H1 (cell line): ENCODE results near the gene CGREF1. TPM values are rescaled to one million over a fixed set of nuclear protein-coding genes. Genes with fewer than 3 reads are reported as not detected.

Experiments
- CTCF ChIA-PET: fragments of 300-600 bp; sonication (Branson Sonifier 250); formaldehyde crosslinking; loops from one replicate; lab custom pipeline; 2021; ENCODE audit not compliant: partially characterized antibody; lab: Charles Lee
- POLR2A ChIA-PET: fragments of 300-600 bp; sonication (Branson Sonifier 250); formaldehyde crosslinking; loops from one replicate; lab custom pipeline; 2021; ENCODE audit warnings: inconsistent platforms; ENCODE audit not compliant: partially characterized antibody; lab: Charles Lee
- DNase-seq, 2 experiments: peaks; one replicate each; pipeline versions ENCODE4 v3.0.0 to v3.0.0-alpha.2; 2010 to 2022; ENCODE audit warnings: low spot score in 2 of 2, low read depth in 1 of 2, mixed read lengths in 1 of 2
- FAIRE-seq: peaks from 2 replicates; lab custom pipeline; 2011; peaks lifted over from hg19 to GRCh38; lab: Jason Lieb, UNC
- H2AFZ ChIP-seq: 2 replicates; pipeline ENCODE4 v1.8.1; 2012; ENCODE audit warnings: low read length, inconsistent platforms
- H2AK5ac ChIP-seq: 2 replicates; pipeline ENCODE4 v1.6.1; 2013; ENCODE audit warnings: low read depth, low read length
- H2BK120ac ChIP-seq: replicated peaks from 2 replicates; pipeline ENCODE3; 2013; ENCODE audit warnings: low read depth, low read length, inconsistent platforms
- H2BK12ac ChIP-seq: 2 replicates; pipeline ENCODE4 v1.6.1; 2013; ENCODE audit warnings: low read depth, low read length
- H2BK15ac ChIP-seq: 2 replicates; pipeline ENCODE4 v1.6.1; 2013; ENCODE audit warnings: low read length
- H2BK20ac ChIP-seq: 2 replicates; pipeline ENCODE4 v1.6.1; 2013; ENCODE audit warnings: low read length
- H2BK5ac ChIP-seq: 2 replicates; pipeline ENCODE4 v1.6.1; 2013; ENCODE audit warnings: low read depth, low read length
- H3K14ac ChIP-seq: 2 replicates; pipeline ENCODE4 v1.6.1; 2013; ENCODE audit warnings: inconsistent platforms; ENCODE audit not compliant: insufficient read length
- H3K18ac ChIP-seq: 2 replicates; pipeline ENCODE4 v1.6.1; 2013; ENCODE audit warnings: low read length; ENCODE audit errors: extremely low read depth
- H3K23ac ChIP-seq: 2 replicates; pipeline ENCODE4 v1.6.1; 2013; ENCODE audit warnings: inconsistent platforms; ENCODE audit not compliant: insufficient read length
- H3K23me2 ChIP-seq: 2 replicates; pipeline ENCODE4 v1.6.1; 2013; ENCODE audit warnings: low read depth, low read length
- H3K27ac ChIP-seq: 2 replicates; pipeline ENCODE4 v1.6.1; 2011; ENCODE audit warnings: low read depth, low read length, inconsistent platforms
- H3K27me3 ChIP-seq, 4 experiments: replicated peaks in 1 of 4; 1 replicate in 1 of 4; 2 replicates in 3 of 4; pipeline versions ENCODE4 v1.6.1 to v1.8.1; 2011 to 2013; ENCODE audit warnings: low read length in 3 of 4, mild to moderate bottlenecking in 3 of 4, inconsistent platforms in 2 of 4, mixed read lengths in 2 of 4, moderate library complexity in 1 of 4; ENCODE audit not compliant: control insufficient read depth in 3 of 4, insufficient read depth in 3 of 4; ENCODE audit errors: extremely low read depth in 1 of 4
- H3K36me3 ChIP-seq, 4 experiments: 2 replicates each; pipeline versions ENCODE4 v1.6.1 to v1.8.1; 2011 to 2013; ENCODE audit warnings: mild to moderate bottlenecking in 4 of 4, low read length in 3 of 4, moderate library complexity in 2 of 4, control low read depth in 1 of 4, inconsistent platforms in 1 of 4; ENCODE audit not compliant: insufficient read depth in 4 of 4, control insufficient read depth in 2 of 4
- H3K4ac ChIP-seq: replicated peaks from 2 replicates; pipeline ENCODE3; 2013; ENCODE audit warnings: low read length, low read depth, mixed read lengths, inconsistent platforms; ENCODE audit not compliant: insufficient read length
- H3K4me1 ChIP-seq, 4 experiments: replicated peaks in 1 of 4; 1 replicate in 1 of 4; 2 replicates in 3 of 4; pipeline versions ENCODE4 v1.6.1 to v1.8.1; 2011 to 2013; ENCODE audit warnings: low read length in 3 of 4, inconsistent platforms in 2 of 4, mixed read lengths in 1 of 4; ENCODE audit not compliant: insufficient read depth in 4 of 4, control insufficient read depth in 3 of 4
- H3K4me2 ChIP-seq, 2 experiments: 2 replicates each; pipeline versions ENCODE4 v1.6.1 to v1.8.1; 2011 to 2013; ENCODE audit warnings: low read depth in 2 of 2, low read length in 2 of 2, control low read depth in 1 of 2, inconsistent platforms in 1 of 2, mild to moderate bottlenecking in 1 of 2; ENCODE audit not compliant: insufficient read depth in 1 of 2
- H3K4me3 ChIP-seq, 4 experiments: fragments of 200-600, 300-600 bp in 1 of 4; sonication (generic), shearing (Covaris generic), sonication (Bioruptor Twin) in 1 of 4; 2 replicates each; pipeline versions ENCODE4 v1.5.1 to v1.8.1; 2011 to 2016; ENCODE audit warnings: low read length in 4 of 4, low read depth in 3 of 4, control low read depth in 2 of 4, inconsistent platforms in 2 of 4, mild to moderate bottlenecking in 2 of 4, mixed read lengths in 1 of 4, moderate library complexity in 1 of 4; ENCODE audit not compliant: insufficient read depth in 2 of 4; ENCODE audit errors: extremely low read depth in 1 of 4
- H3K56ac ChIP-seq: replicated peaks from 2 replicates; pipeline ENCODE3; 2013; ENCODE audit warnings: low read depth, mild to moderate bottlenecking, mixed read lengths, low read length, inconsistent platforms; ENCODE audit not compliant: insufficient read length
- H3K79me1 ChIP-seq: 2 replicates; pipeline ENCODE4 v1.6.1; 2013; ENCODE audit warnings: low read depth, low read length, control low read depth
- H3K79me2 ChIP-seq, 2 experiments: 2 replicates each; pipeline versions ENCODE4 v1.6.1 to v1.8.1; 2012 to 2013; ENCODE audit warnings: low read length in 2 of 2, mild to moderate bottlenecking in 2 of 2, inconsistent platforms in 1 of 2; ENCODE audit not compliant: insufficient read depth in 2 of 2, control insufficient read depth in 1 of 2
- H3K9ac ChIP-seq, 4 experiments: replicated peaks in 1 of 4; 1 replicate in 1 of 4; 2 replicates in 3 of 4; pipeline versions ENCODE4 v1.6.1 to v1.8.1; 2011 to 2013; ENCODE audit warnings: low read depth in 3 of 4, low read length in 3 of 4, control low read depth in 2 of 4, mild to moderate bottlenecking in 2 of 4, moderate library complexity in 2 of 4, inconsistent platforms in 1 of 4; ENCODE audit errors: extremely low read depth in 1 of 4
- H3K9me3 ChIP-seq, 2 experiments: 2 replicates each; pipeline versions ENCODE4 v1.6.1 to v1.8.1; 2012 to 2013; ENCODE audit warnings: mild to moderate bottlenecking in 2 of 2, moderate library complexity in 2 of 2, control low read depth in 1 of 2, inconsistent platforms in 1 of 2, low read depth in 1 of 2, low read length in 1 of 2, mixed read lengths in 1 of 2; ENCODE audit not compliant: insufficient read depth in 2 of 2
- H4K20me1 ChIP-seq, 2 experiments: replicated peaks in 1 of 2; 2 replicates each; pipeline versions ENCODE3 to v1.8.1; 2011 to 2013; ENCODE audit warnings: inconsistent platforms in 2 of 2, low read length in 2 of 2, mild to moderate bottlenecking in 1 of 2; ENCODE audit not compliant: insufficient read depth in 2 of 2, control insufficient read depth in 1 of 2
- H4K5ac ChIP-seq: 2 replicates; pipeline ENCODE4 v1.6.1; 2013; ENCODE audit warnings: low read length, low read depth, mixed read lengths, inconsistent platforms; ENCODE audit not compliant: insufficient read length
- H4K8ac ChIP-seq: 2 replicates; pipeline ENCODE4 v1.8.0; 2013; ENCODE audit warnings: mild to moderate bottlenecking, moderate library complexity, low read length, inconsistent platforms; ENCODE audit not compliant: insufficient read depth; ENCODE audit errors: extremely low read depth
- H4K91ac ChIP-seq: replicated peaks from 2 replicates; pipeline ENCODE3; 2013; ENCODE audit warnings: low read length, mixed read lengths, inconsistent platforms; ENCODE audit not compliant: insufficient read length
- CEBPB ChIP-seq: IDR thresholded peaks from 2 replicates; pipeline ENCODE4 v1.6.1; 2012; ENCODE audit warnings: low read depth, low read length
- CREB1 ChIP-seq: IDR thresholded peaks from 2 replicates; pipeline ENCODE4 v1.6.1; 2012; ENCODE audit warnings: inconsistent platforms
- EP300 ChIP-seq, 2 experiments: IDR thresholded peaks; 1 replicate in 1 of 2; 2 replicates in 1 of 2; pipeline ENCODE4 v1.6.1; 2011 to 2012; ENCODE audit warnings: low read depth in 2 of 2, low read length in 2 of 2, mild to moderate bottlenecking in 2 of 2, borderline replicate concordance in 1 of 2, inconsistent platforms in 1 of 2, moderate library complexity in 1 of 2
- GTF2F1 ChIP-seq: IDR thresholded peaks from 2 replicates; pipeline ENCODE4 v1.6.1; 2012; ENCODE audit warnings: low read depth, low read length, improper control_type of control experiment, borderline replicate concordance
- HDAC6 ChIP-seq: IDR thresholded peaks from one replicate; pipeline ENCODE4 v1.7.1; 2012; ENCODE audit warnings: low read depth, mild to moderate bottlenecking, inconsistent platforms, low read length, moderate library complexity
- POU5F1 ChIP-seq: IDR thresholded peaks from 2 replicates; pipeline ENCODE4 v1.6.1; 2011; ENCODE audit warnings: low read depth, mild to moderate bottlenecking, low read length, moderate library complexity
- RNF2 ChIP-seq: fragments of 200-900, 300-1000 bp; sonication (generic); IDR thresholded peaks from 2 replicates; pipeline ENCODE4 v1.7.1; 2016; ENCODE audit warnings: borderline replicate concordance, low read depth, mild to moderate bottlenecking, antibody characterized with exemption, low read length; ENCODE audit not compliant: poor library complexity, severe bottlenecking; ENCODE audit errors: missing control alignments
- RXRA ChIP-seq: IDR thresholded peaks from 2 replicates; pipeline ENCODE4 v1.6.1; 2011; ENCODE audit warnings: low read depth, mild to moderate bottlenecking, low read length, moderate library complexity; ENCODE audit not compliant: insufficient read depth
- SUZ12 ChIP-seq: fragments of 200-600 bp; sonication (generic); IDR thresholded peaks from 2 replicates; pipeline ENCODE4 v1.6.1; 2012; ENCODE audit warnings: mild to moderate bottlenecking, inconsistent platforms, low read length, moderate library complexity, mixed read lengths
- TAF7 ChIP-seq: optimal IDR thresholded peaks from 2 replicates; pipeline ENCODE3; 2011; ENCODE audit warnings: low read depth, mild to moderate bottlenecking, inconsistent platforms, low read length, moderate library complexity, borderline replicate concordance
- TCF12 ChIP-seq: IDR thresholded peaks from 2 replicates; pipeline ENCODE4 v1.6.1; 2011; ENCODE audit warnings: low read depth, mild to moderate bottlenecking, low read length
- YY1 ChIP-seq: IDR thresholded peaks from 2 replicates; pipeline ENCODE4 v1.6.1; 2011; ENCODE audit warnings: low read depth, mild to moderate bottlenecking, low read length
- ZNF274 ChIP-seq: IDR thresholded peaks from 2 replicates; pipeline ENCODE4 v1.7.0; 2012; ENCODE audit warnings: low read length, borderline replicate concordance; ENCODE audit errors: extremely low read depth
- WGBS, 2 experiments: shearing (Covaris generic) in 1 of 2; methylation state at CpG; one replicate each; pipeline versions ENCODE4 v1.1.6 to v1.1.7; 2013 to 2015; ENCODE audit warnings: low lambda C conversion rate in 2 of 2, mixed read lengths in 2 of 2, inconsistent platforms in 1 of 2, low coverage in 1 of 2, missing lambda C conversion rate in 1 of 2; ENCODE audit not compliant: insufficient replicate concordance in 2 of 2, insufficient coverage in 1 of 2, insufficient read length in 1 of 2; ENCODE audit errors: extremely low coverage in 1 of 2, missing lambda C conversion rate in 1 of 2; 5-methylcytosine and 5-hydroxymethylcytosine counted together
- polyA plus RNA-seq, 7 experiments: library from polyadenylated mRNA; depleted of rRNA in 3 of 7; stranded (reverse) in 5 of 7; unstranded in 2 of 7; fragments of >200 nt in 5 of 7; fragments of 200-250 nt in 2 of 7; gene quantifications; 1 replicate in 5 of 7; 2 replicates in 1 of 7; 4 replicates in 1 of 7; pipeline versions ENCODE4 v1.2.1 to v1.2.3, GENCODE V29; 2011 to 2013; ENCODE audit warnings: missing spikeins in 2 of 7, mixed read lengths in 2 of 7
- total RNA-seq: library from RNA; stranded (reverse); fragmentation: NEBNext Ultra II Directional; extraction: Animal tissue kit (Norgen Biotek cat#: 25700); gene quantifications from 2 replicates; pipeline ENCODE4 v1.2.1, GENCODE V29; 2021

CGREF1 gene
- total and polyA plus RNA-seq, 2 of the 8 experiments (the other 6 are each of a cell fraction or from before 2014, with no cell fraction given), result 2.5 to 3.4 TPM

GRCh38 chr2:27159271-27159670 lies 40.3 kb upstream of the CGREF1 start:
- CTCF ChIA-PET, result interaction anchor here (0.9 to 4.6 kb wide), 8 partner anchors 9 to 120 kb away, joined by 3 to 36 read pairs (median 4); no protein-coding TSS in a partner anchor
- Histone ChIP-seq H3K23me2 (no peaks in the 10 kb centered on the region), H3K4me3 (no peak overlapping the region), H2BK20ac (no peak overlapping the region), H2BK12ac (no peak overlapping the region), H3K27ac (no peak overlapping the region), H2AK5ac (no peak overlapping the region), H4K91ac (no peak overlapping the region), H3K4me2 (no peak overlapping the region), H3K4ac (no peak overlapping the region), H2BK15ac (no peak overlapping the region), H3K14ac (no peak overlapping the region), H3K36me3 (no peaks in the 10 kb centered on the region), H2BK120ac (no peak overlapping the region), H3K79me1 (no peaks in the 10 kb centered on the region), H2BK5ac (no peak overlapping the region), H3K9me3 (no peaks in the 10 kb centered on the region), H3K56ac (no peak overlapping the region), H4K8ac (no peak overlapping the region), H3K27me3 (no peaks in the 10 kb centered on the region), H2AFZ (no peak overlapping the region), H3K18ac (no peak overlapping the region), H4K20me1 (no peaks in the 10 kb centered on the region), H3K23ac (no peak overlapping the region), H4K5ac (no peak overlapping the region), H3K4me1 (no peaks in the 10 kb centered on the region; a peak in 1 of 7 replicates), H3K79me2 (no peaks in the 10 kb centered on the region), H3K9ac (no peak overlapping the region)
- POLR2A ChIA-PET, result interaction anchor here (1.0 to 1.5 kb wide), 4 partner anchors 25 to 63 kb away, joined by 3 to 6 read pairs (median 3); partner anchors contain the start of gene PREB
- no peak for FAIRE-seq
- no peak for DNase-seq
- 85% methylated on average over 6 of the region's 6 CpGs; no CpG with 5 or more reads in 1 of the 2 experiments for WGBS, 2 experiments
- TF ChIP-seq EP300 (IDR thresholded peaks at IDR 0.05; ENCODE audit: borderline replicate concordance in 1 of 2, low read depth in 2 of 2, low read length in 2 of 2) (no peak), CREB1 (no peak), ZNF274 (no peak), GTF2F1 (no peak), RNF2 (no peak), SUZ12 (no peak), TAF7 (no peak), POU5F1 (no peak), HDAC6 (no peak), TCF12 (no peak), RXRA (no peak), YY1 (no peak), CEBPB (no peak)
